Measurements from ENCODE around the gene FAM120B.

Gene FAM120B

DNA sequence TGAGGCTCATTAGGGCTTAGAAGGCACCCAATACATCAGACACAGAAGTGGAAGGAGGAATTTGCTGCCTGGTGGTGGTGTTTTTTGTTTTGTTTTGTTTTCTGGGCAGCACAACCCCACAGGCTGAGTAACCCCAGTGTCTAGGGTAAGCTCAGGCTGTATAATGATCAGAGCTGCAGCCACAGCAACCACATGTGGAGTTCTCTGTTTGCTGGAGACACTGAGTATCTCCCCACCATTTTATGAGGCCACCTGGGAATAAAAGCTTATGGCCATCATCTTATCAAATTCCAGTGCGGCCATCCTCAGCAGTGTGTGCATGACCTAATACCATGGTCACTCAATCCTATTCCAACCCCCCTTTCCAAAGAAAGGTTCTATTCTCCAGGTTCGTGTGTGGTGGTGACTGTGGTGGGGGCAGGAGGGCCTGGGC is 12.2 kb upstream of the FAM120B start:
- no peaks in the 10 kb centered on the region for H3K9me3 ChIP-seq (ENCODE audit: control insufficient read depth in 2 of 2, low read length in 2 of 2)
- no peak overlapping the region for H3K27ac ChIP-seq (ENCODE audit: low read length)
- no peak overlapping the region for H3K4me3 ChIP-seq (ENCODE audit: low read length in 2 of 2)
- H3K9ac ChIP-seq (ENCODE audit: low read length in 2 of 2) = no peak overlapping the region
- peaks cover 50 to 85% of the 10 kb centered on the region in 2 donors for H3K27me3 ChIP-seq (ENCODE audit: control insufficient read depth in 1 of 2, insufficient read depth in 2 of 2, low read length in 2 of 2)
- H3K4me1 ChIP-seq (ENCODE audit: control insufficient read depth, insufficient read depth, low read length) = peaks cover 50% of the 10 kb centered on the region
- H3K36me3 ChIP-seq (ENCODE audit: control insufficient read depth in 2 of 2, insufficient read depth in 2 of 2, low read length in 2 of 2) = no peaks in the 10 kb centered on the region

DNA sequence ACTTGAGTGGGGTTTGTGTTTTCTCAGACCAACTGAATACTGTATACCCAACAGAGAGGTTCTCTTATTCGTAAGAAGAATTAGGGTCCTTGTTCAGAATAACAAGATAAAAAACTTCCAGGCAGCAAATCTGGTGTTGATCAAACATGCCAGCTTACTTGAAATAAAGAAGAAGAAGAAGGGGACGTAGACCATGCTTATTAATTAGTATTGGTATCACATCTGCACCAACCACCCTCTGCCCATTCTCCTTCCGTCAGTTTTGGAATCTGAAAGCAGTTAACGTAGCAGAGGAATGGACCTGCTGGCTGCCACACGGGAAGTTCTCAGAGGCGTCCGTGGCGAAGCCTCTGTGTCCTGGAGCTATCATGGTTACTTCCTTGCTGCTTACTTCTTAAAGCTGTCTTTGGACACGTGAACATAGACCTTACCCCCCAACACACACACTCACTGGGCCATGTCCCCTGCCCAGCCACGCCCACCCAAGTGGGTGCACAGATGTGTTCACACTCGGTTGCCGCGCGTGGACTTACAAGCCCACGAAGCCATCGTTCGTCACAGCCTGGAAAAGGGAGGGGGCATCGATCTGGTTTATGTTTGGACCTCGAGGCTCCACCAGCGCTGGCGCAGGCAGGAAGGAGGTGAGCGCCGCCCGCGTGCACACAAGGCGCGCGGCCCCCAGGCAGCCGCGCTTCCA is 11.6 kb upstream of the FAM120B start:
- H3K4me1 ChIP-seq (ENCODE audit: control insufficient read depth, insufficient read depth, low read length) = peaks cover 43% of the 10 kb centered on the region
- no peaks in the 10 kb centered on the region for H3K9me3 ChIP-seq (ENCODE audit: control insufficient read depth in 2 of 2, low read length in 2 of 2)
- H3K4me3 ChIP-seq (ENCODE audit: low read length in 2 of 2) = peak overlapping the region; percentile 48 to 72
- no peaks in the 10 kb centered on the region for H3K36me3 ChIP-seq (ENCODE audit: control insufficient read depth in 2 of 2, insufficient read depth in 2 of 2, low read length in 2 of 2)
- peaks cover 50 to 81% of the 10 kb centered on the region in 2 donors for H3K27me3 ChIP-seq (ENCODE audit: control insufficient read depth in 1 of 2, insufficient read depth in 2 of 2, low read length in 2 of 2)
- no peak overlapping the region for H3K27ac ChIP-seq (ENCODE audit: low read length)
- peak overlapping the region in 1 of 2 donors; percentile 13 for H3K9ac ChIP-seq (ENCODE audit: low read length in 2 of 2)

DNA sequence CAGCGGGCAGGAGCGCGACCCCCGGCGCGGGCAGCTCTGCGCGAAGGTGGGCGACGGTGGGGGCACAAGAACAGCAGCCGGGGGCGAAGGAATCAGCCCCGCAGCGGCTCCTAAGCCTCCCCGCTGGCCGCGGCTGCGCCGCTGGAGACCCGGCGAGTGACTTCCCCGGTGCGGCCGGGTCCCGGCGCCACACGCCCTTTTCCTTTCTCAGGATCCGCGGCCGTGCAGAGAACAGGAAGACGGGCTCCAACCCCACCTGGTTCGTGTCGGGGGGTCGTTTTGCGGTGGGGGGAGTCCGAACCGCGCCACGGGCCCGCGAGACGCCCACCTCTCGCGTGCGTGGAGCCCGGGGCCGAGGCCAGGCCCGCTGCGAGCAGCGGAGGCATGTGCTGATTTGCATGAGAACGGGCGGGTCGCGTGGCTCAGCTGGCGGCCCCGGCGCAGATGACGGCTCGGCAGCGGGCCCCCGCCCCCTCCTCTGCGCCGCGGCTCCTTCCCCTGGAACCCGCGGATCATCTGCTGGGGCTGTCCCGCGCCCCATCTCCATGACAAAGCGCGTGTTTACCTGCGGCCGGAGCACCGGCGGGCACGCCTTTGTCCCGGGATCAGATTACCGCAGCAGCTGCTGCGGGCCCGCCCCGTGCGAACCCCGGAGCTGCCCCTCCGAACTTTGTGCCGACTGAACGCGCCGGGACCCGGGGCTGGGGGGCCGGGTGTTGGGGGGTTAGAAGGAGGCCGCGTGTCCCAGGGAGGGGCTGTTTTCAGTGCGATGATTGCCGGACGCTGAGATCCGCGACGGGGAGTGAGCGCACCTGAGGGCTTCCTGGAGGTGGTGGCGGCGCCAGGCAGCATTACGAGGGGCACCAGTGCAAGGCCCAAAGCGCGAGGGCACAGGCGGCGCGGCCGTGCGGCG is 10.8 kb upstream of the FAM120B start:
- no peaks in the 10 kb centered on the region for H3K36me3 ChIP-seq (ENCODE audit: control insufficient read depth in 2 of 2, insufficient read depth in 2 of 2, low read length in 2 of 2)
- H3K27me3 ChIP-seq (ENCODE audit: control insufficient read depth in 1 of 2, insufficient read depth in 2 of 2, low read length in 2 of 2) = peaks cover 50 to 79% of the 10 kb centered on the region in 2 donors
- peak overlapping the region; percentile 48 to 72 for H3K4me3 ChIP-seq (ENCODE audit: low read length in 2 of 2)
- no peaks in the 10 kb centered on the region for H3K9me3 ChIP-seq (ENCODE audit: control insufficient read depth in 2 of 2, low read length in 2 of 2)
- H3K9ac ChIP-seq (ENCODE audit: low read length in 2 of 2) = peak overlapping the region in 1 of 2 donors; percentile 13
- H3K4me1 ChIP-seq (ENCODE audit: control insufficient read depth, insufficient read depth, low read length) = peaks cover 39% of the 10 kb centered on the region
- no peak overlapping the region for H3K27ac ChIP-seq (ENCODE audit: low read length)

DNA sequence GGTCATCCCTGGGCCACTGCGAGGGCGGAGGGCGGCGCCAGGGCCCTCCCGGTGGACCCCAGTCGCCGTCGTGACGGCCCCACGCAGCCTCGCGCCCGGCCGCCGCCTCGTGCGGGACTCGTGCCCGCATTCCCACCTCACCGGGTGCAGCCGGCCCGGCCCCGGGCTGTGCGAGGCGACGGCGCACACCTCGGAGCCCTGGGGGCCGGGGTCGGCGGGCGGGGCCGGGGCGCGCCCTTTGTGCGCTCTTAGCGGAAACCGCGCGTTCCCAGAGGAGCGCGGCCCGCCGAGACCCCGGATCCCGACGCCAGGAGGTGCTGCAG is 10.2 kb upstream of the FAM120B start:
- Histone ChIP-seq H3K4me3 (ENCODE audit: low read length in 2 of 2) (peak overlapping the region in 1 of 2 donors; percentile 72), H3K27me3 (ENCODE audit: control insufficient read depth in 1 of 2, insufficient read depth in 2 of 2, low read length in 2 of 2) (peaks cover 50 to 76% of the 10 kb centered on the region in 2 donors), H3K9ac (ENCODE audit: low read length in 2 of 2) (no peak overlapping the region), H3K4me1 (ENCODE audit: control insufficient read depth, insufficient read depth, low read length) (peaks cover 35% of the 10 kb centered on the region), H3K27ac (ENCODE audit: low read length) (no peak overlapping the region), H3K36me3 (ENCODE audit: control insufficient read depth in 2 of 2, insufficient read depth in 2 of 2, low read length in 2 of 2) (no peaks in the 10 kb centered on the region), H3K9me3 (ENCODE audit: control insufficient read depth in 2 of 2, low read length in 2 of 2) (no peaks in the 10 kb centered on the region)

DNA sequence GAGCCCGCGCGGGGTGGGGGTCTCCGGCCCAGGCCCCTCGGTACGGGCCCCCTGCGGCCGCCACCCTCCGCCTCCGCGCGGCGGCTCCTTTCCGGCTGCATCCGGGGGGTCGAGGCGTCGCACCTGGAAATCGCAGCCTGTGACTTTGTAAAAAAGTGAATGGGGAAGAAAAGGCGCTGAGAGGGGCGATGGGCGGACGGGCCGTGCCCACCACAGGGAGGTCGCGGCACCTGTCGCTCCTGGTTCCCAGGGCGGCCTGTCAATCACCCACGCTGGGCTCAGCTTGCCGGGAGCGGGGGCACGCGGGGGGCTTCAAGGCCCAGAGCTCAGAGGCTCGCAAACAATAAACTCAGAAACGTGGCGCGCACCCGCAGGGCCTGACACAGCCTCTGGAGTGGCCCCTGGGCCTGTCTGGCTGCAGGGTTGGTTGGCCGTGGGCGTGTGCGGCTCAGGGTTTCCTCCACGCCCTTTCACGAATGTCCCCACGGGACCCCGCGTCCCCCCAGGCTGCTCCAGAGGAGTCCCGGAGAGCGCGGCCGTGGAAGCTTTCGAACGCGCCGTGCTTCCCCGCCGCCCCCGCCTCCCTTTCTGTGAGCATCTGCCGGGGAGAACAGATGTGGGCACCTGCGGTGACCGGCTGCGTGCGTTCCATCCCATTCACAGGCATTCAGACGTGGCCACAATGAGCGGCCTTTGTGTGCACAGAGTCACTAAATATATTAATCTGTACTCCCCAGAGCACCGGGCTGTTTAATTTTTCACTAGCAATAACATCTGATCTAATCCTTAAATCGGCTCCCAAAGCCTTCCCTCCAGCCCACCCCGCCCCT is 9.6 kb upstream of the FAM120B start:
- Histone ChIP-seq H3K9me3 (ENCODE audit: control insufficient read depth in 2 of 2, low read length in 2 of 2) (no peaks in the 10 kb centered on the region), H3K4me3 (ENCODE audit: low read length in 2 of 2) (no peak overlapping the region), H3K4me1 (ENCODE audit: control insufficient read depth, insufficient read depth, low read length) (peaks cover 30% of the 10 kb centered on the region), H3K9ac (ENCODE audit: low read length in 2 of 2) (no peak overlapping the region), H3K36me3 (ENCODE audit: control insufficient read depth in 2 of 2, insufficient read depth in 2 of 2, low read length in 2 of 2) (no peaks in the 10 kb centered on the region), H3K27me3 (ENCODE audit: control insufficient read depth in 1 of 2, insufficient read depth in 2 of 2, low read length in 2 of 2) (peaks cover 47 to 70% of the 10 kb centered on the region in 2 donors), H3K27ac (ENCODE audit: low read length) (no peak overlapping the region)

DNA sequence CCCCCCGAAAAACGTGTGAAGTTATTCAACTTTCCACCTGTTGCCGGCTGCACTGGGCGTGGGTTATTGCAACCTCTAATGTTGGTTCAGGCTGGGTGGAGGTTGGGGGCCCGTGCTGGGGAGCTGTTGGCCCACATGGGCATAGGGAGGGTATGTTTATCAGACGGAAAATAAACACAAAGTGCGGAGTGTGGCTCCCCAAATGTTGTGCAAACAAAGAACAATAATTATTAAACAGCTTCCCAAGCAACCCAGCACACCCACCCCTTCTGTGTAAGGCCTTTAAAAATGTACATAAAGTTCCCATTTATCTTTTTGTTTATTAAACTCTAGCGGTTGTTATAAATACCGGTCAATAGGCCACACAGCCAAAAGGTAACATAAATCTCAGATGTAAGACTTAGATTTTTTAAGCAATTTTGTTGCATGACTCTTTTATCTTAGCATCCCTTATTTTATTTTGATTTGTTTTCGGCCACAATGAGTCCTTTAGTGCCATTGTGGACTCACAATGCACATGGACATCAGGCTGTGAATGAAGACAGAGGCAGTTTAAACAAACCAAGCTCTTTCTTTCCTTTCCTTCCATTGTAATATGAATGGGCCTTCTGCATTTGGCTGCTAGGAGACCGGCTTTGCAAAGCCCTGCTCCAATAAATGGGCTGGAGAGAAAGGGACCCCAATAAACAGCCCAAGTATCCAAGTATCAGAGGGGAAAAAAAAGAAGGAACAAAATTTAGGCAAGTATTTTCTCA is 8.8 kb upstream of the FAM120B start:
- Histone ChIP-seq H3K9me3 (ENCODE audit: control insufficient read depth in 2 of 2, low read length in 2 of 2) (no peaks in the 10 kb centered on the region), H3K36me3 (ENCODE audit: control insufficient read depth in 2 of 2, insufficient read depth in 2 of 2, low read length in 2 of 2) (no peaks in the 10 kb centered on the region), H3K27me3 (ENCODE audit: control insufficient read depth in 1 of 2, insufficient read depth in 2 of 2, low read length in 2 of 2) (peaks cover 39 to 62% of the 10 kb centered on the region in 2 donors), H3K27ac (ENCODE audit: low read length) (no peak overlapping the region), H3K4me1 (ENCODE audit: control insufficient read depth, insufficient read depth, low read length) (peaks cover 24% of the 10 kb centered on the region), H3K4me3 (ENCODE audit: low read length in 2 of 2) (no peak overlapping the region), H3K9ac (ENCODE audit: low read length in 2 of 2) (no peak overlapping the region)

DNA sequence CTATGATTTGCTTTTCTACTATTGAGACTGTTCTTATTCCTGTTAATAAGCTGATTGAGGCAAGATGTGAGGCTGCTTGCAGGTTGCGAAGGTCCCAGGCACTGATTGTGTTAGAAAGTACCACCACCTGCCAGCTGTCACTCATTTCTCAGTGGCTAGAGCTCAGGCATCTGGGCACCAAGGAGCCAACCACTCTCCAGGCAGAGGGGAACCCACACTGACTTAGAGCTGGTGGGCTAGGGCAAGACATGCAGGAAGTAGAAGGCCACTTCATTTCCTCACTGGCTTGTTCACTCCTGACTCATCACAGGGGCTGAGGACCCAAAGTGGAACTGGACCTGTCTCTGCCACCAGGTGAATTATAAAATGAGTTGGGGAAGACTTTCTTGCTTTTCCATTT is 7.9 kb upstream of the FAM120B start:
- H3K4me3 ChIP-seq (ENCODE audit: low read length in 2 of 2) = no peak overlapping the region
- H3K4me1 ChIP-seq (ENCODE audit: control insufficient read depth, insufficient read depth, low read length) = peaks cover 24% of the 10 kb centered on the region
- H3K36me3 ChIP-seq (ENCODE audit: control insufficient read depth in 2 of 2, insufficient read depth in 2 of 2, low read length in 2 of 2) = no peaks in the 10 kb centered on the region
- H3K9ac ChIP-seq (ENCODE audit: low read length in 2 of 2) = no peak overlapping the region
- H3K27me3 ChIP-seq (ENCODE audit: control insufficient read depth in 1 of 2, insufficient read depth in 2 of 2, low read length in 2 of 2) = peaks cover 32 to 52% of the 10 kb centered on the region in 2 donors
- H3K27ac ChIP-seq (ENCODE audit: low read length) = no peak overlapping the region
- no peaks in the 10 kb centered on the region for H3K9me3 ChIP-seq (ENCODE audit: control insufficient read depth in 2 of 2, low read length in 2 of 2)

DNA sequence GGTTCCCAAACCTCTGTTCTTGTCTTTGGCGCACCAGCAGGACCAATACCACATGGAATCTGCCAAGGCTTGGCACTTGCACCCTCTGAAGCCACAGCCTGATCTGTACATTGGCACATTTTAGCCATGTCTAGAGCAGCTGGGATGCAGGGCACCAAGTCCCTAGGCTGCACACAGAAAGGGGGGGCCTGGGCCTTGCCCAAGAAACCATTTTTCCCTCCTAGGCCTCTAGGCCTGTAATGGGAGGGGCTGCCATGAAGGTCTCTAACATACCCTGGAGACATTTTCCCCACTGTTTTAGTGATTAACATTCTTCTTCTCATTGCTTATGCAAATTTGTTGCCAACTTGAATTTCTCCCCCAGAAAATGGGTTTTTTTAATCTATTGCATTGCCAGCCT is 5.4 kb upstream of the FAM120B start:
- no peak overlapping the region for H3K4me3 ChIP-seq (ENCODE audit: low read length in 2 of 2)

DNA sequence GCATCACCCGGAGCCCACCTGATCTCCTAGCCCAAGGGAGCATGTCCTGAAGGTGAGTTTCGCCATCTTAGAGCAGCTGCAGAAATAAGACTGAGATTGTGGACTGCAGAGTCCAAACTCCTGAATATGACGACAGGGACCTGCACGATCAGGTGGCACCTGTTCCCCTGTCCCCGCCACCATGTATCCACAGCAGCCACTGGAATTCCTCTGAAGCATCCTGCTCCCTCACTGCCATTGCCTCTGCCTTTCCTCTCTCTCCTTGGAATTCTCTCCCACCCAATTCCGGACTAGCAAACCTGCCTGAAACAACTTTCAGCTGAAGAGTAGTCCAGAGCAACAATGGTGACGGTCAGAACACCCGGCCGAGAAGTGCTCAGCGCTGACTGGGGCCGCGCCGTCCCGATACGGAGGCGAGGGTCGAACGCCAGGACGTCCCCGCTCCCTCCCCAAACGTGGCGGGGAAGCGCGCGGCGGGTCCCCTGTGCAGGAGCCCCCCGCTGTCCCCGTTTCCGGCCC is 694 bp upstream of the FAM120B start:
- H3K27me3 ChIP-seq (ENCODE audit: control insufficient read depth in 1 of 2, insufficient read depth in 2 of 2, low read length in 2 of 2) = no peaks in the 10 kb centered on the region
- no peaks in the 10 kb centered on the region for H3K9me3 ChIP-seq (ENCODE audit: control insufficient read depth in 2 of 2, low read length in 2 of 2)
- no peaks in the 10 kb centered on the region for H3K36me3 ChIP-seq (ENCODE audit: control insufficient read depth in 2 of 2, insufficient read depth in 2 of 2, low read length in 2 of 2)
- peak overlapping the region; percentile 54 to 71 for H3K9ac ChIP-seq (ENCODE audit: low read length in 2 of 2)
- H3K4me3 ChIP-seq (ENCODE audit: low read length in 2 of 2) = peak overlapping the region; percentile 68 to 100
- H3K4me1 ChIP-seq (ENCODE audit: control insufficient read depth, insufficient read depth, low read length) = peaks cover 27% of the 10 kb centered on the region
- H3K27ac ChIP-seq (ENCODE audit: low read length) = peak overlapping the region; percentile 24

More for the DNA sequence above, 5.4 kb upstream of the FAM120B start:
- peaks cover 16 to 28% of the 10 kb centered on the region in 2 donors for H3K27me3 ChIP-seq (ENCODE audit: control insufficient read depth in 1 of 2, insufficient read depth in 2 of 2, low read length in 2 of 2)
- no peaks in the 10 kb centered on the region for H3K9me3 ChIP-seq (ENCODE audit: control insufficient read depth in 2 of 2, low read length in 2 of 2)
- H3K9ac ChIP-seq (ENCODE audit: low read length in 2 of 2) = no peak overlapping the region
- H3K36me3 ChIP-seq (ENCODE audit: control insufficient read depth in 2 of 2, insufficient read depth in 2 of 2, low read length in 2 of 2) = no peaks in the 10 kb centered on the region
- H3K27ac ChIP-seq (ENCODE audit: low read length) = no peak overlapping the region
- peaks cover 20% of the 10 kb centered on the region for H3K4me1 ChIP-seq (ENCODE audit: control insufficient read depth, insufficient read depth, low read length)

Measured in stomach smooth muscle (tissue), 2 donors.